Prostate gland (tissue), 2 donors: Measurements from ENCODE around the gene TMEM100.

Experiments used
- POLR2AphosphoS5 ChIP-seq: sonication (generic); formaldehyde crosslinking; IDR thresholded peaks from one replicate; pipeline ENCODE4 v1.6.1; 2017; ENCODE audit warnings: antibody characterized with exemption
- TF ChIP-seq, protein P1 (sequence below), 4 experiments: fragments of 200-600 bp in 2 of 4; fragments of 450-650 bp in 2 of 4; sonication (generic) in 2 of 4; IDR thresholded peaks; 1 replicate in 3 of 4; 2 replicates in 1 of 4; pipeline ENCODE4 v1.5.1; 2016 to 2019; ENCODE audit warnings: antibody characterized with exemption in 4 of 4, mild to moderate bottlenecking in 2 of 4, moderate library complexity in 2 of 4

DNA sequence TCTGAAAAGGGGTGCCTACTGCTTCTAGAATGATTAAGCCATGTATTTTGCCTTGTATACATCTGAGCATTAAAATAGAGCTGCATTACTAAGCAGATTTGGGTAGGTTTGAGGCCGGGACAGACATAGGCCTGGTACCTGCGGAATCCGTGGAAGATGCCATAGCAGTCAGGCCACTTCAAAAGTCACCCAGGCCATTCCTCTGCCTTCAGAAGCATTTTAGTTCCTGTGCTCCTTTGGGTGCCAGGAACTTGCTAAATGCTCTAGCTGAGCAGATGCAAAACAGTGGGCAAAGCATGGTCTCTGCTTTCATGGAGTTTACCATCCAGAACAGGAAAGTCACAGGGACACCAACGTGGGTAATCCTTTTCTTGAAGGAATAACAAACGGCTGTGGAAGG, 5.7 kb upstream of the TMEM100 start:
- no peak for TF ChIP-seq POLR2AphosphoS5
- TF ChIP-seq, protein P1, sequence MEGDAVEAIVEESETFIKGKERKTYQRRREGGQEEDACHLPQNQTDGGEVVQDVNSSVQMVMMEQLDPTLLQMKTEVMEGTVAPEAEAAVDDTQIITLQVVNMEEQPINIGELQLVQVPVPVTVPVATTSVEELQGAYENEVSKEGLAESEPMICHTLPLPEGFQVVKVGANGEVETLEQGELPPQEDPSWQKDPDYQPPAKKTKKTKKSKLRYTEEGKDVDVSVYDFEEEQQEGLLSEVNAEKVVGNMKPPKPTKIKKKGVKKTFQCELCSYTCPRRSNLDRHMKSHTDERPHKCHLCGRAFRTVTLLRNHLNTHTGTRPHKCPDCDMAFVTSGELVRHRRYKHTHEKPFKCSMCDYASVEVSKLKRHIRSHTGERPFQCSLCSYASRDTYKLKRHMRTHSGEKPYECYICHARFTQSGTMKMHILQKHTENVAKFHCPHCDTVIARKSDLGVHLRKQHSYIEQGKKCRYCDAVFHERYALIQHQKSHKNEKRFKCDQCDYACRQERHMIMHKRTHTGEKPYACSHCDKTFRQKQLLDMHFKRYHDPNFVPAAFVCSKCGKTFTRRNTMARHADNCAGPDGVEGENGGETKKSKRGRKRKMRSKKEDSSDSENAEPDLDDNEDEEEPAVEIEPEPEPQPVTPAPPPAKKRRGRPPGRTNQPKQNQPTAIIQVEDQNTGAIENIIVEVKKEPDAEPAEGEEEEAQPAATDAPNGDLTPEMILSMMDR (IDR thresholded peaks at IDR 0.05) = no peak
